Spleen (tissue), 11 donors: ENCODE results near the gene SLAMF6. TPM values are rescaled to one million over a fixed set of nuclear protein-coding genes. Genes with fewer than 3 reads are reported as not detected.

Experiments
- DNase-seq: peaks from one replicate; pipeline ENCODE4 v3.0.0-alpha.2; 2020
- H3K27ac ChIP-seq, 8 donors: fragments of 200-600 bp; sonication (generic) in 7 of 8; 1 replicate in 4 of 8; 2 replicates in 4 of 8; pipeline versions ENCODE4 v1.5.0 to v1.8.0; 2016 to 2021; ENCODE audit warnings: inconsistent platforms in 4 of 8, mild to moderate bottlenecking in 4 of 8, moderate library complexity in 1 of 8
- H3K27me3 ChIP-seq, 7 donors: fragments of 200-600 bp; sonication (generic) in 6 of 7; replicated peaks in 1 of 7; 1 replicate in 4 of 7; 2 replicates in 3 of 7; pipeline versions ENCODE4 v1.5.0 to v1.8.0; 2016 to 2021; ENCODE audit warnings: inconsistent platforms in 3 of 7, mild to moderate bottlenecking in 1 of 7
- H3K36me3 ChIP-seq, 6 donors: fragments of 200-600 bp; sonication (generic) in 5 of 6; 1 replicate in 4 of 6; 2 replicates in 2 of 6; pipeline versions ENCODE4 v1.5.0 to v1.8.0; 2016 to 2021; ENCODE audit warnings: inconsistent platforms in 2 of 6
- H3K4me1 ChIP-seq, 6 donors: fragments of 200-600 bp; sonication (generic) in 5 of 6; 1 replicate in 3 of 6; 2 replicates in 3 of 6; pipeline versions ENCODE4 v1.5.0 to v1.8.0; 2016 to 2021; ENCODE audit warnings: inconsistent platforms in 3 of 6
- H3K4me3 ChIP-seq, 8 donors: fragments of 200-600 bp; sonication (generic) in 7 of 8; 1 replicate in 4 of 8; 2 replicates in 4 of 8; pipeline versions ENCODE4 v1.5.0 to v1.8.0; 2016 to 2021; ENCODE audit warnings: inconsistent platforms in 4 of 8, mild to moderate bottlenecking in 4 of 8, moderate library complexity in 2 of 8
- H3K9me3 ChIP-seq, 8 donors: fragments of 200-600 bp; sonication (generic) in 7 of 8; 1 replicate in 4 of 8; 2 replicates in 4 of 8; pipeline versions ENCODE4 v1.5.0 to v1.8.0; 2016 to 2021; ENCODE audit warnings: inconsistent platforms in 4 of 8
- CTCF ChIP-seq, 11 experiments: fragments of 200-600 bp in 7 of 11; fragments of 450-650 bp in 4 of 11; sonication (generic) in 4 of 11; IDR thresholded peaks in 8 of 11; conservative IDR thresholded peaks in 3 of 11; 1 replicate in 7 of 11; 2 replicates in 4 of 11; pipeline versions ENCODE4 v1.4.0 to v1.8.0; 2016 to 2021; ENCODE audit warnings: antibody characterized with exemption in 11 of 11, inconsistent platforms in 4 of 11, mild to moderate bottlenecking in 1 of 11
- POLR2A ChIP-seq, 3 donors: fragments of 450-650 bp; IDR thresholded peaks; one replicate each; pipeline ENCODE4 v1.5.1; 2017; ENCODE audit warnings: antibody characterized with exemption in 3 of 3, mild to moderate bottlenecking in 1 of 3
- POLR2AphosphoS5 ChIP-seq, 3 donors: sonication (generic); formaldehyde crosslinking; IDR thresholded peaks; one replicate each; pipeline ENCODE4 v1.5.1; 2017; ENCODE audit warnings: antibody characterized with exemption in 3 of 3
- WGBS, 5 donors: extraction: QIAGEN DNeasy Blood & Tissue Kit in 3 of 5; methylation state at CpG; one replicate each; pipeline versions ENCODE4 v1.1.5 to v1.1.7; 2013 to 2018; 5-methylcytosine and 5-hydroxymethylcytosine counted together
- intact Hi-C: fragments of 100-400 bp; cut with DNase I; formaldehyde crosslinking; loops from one replicate; pipeline ENCODE4 v1.15.0; 2023; ENCODE audit warnings: low total_unique reads
- polyA plus RNA-seq, 3 donors: library from polyadenylated mRNA; stranded (reverse); fragments of 200-250 nt; gene quantifications; one replicate each; pipeline ENCODE4 v1.2.1, GENCODE V29; 2013
- total RNA-seq, 7 donors: library from RNA; depleted of rRNA in 3 of 7; stranded (reverse); fragments of >200 nt in 3 of 7; fragmentation: NEBNext Ultra II Directional in 4 of 7; extraction: Animal tissue kit (Norgen Biotek cat#: 25700) in 4 of 7; gene quantifications; one replicate each; pipeline versions ENCODE4 v1.1.0 to v1.2.1, GENCODE V29; 2016 to 2021
- donor health status: healthy with polysubstance abuse.
- donor health status: DM: no; HTN: no; CAD: no; lungs with moderate emphysema.
- donor health status: DM: no; HTN: no; CAD: no.
- donor health status: Bipolar disorder and iron deficiency.
- donor health status: healthy.
- donor health status: DM: no; HTN: no; CAD: no.
- donor health status: DM: yes; HTN: yes; CAD: no.

SLAMF6 gene
- total and polyA plus RNA-seq, 10 donors, result 21.5 to 52.4 (median 36.1) TPM

- Histone ChIP-seq H3K36me3 (peaks cover 0 to 34% (median 0%) of the 10 kb centered on the region in 6 donors), H3K27ac (peak overlapping the region in 6 of 8 donors; percentile 6 to 45 (median 22)), H3K9me3 (no peaks in the 10 kb centered on the region), H3K27me3 (no peaks in the 10 kb centered on the region), H3K4me3 (no peak overlapping the region), H3K4me1 (peaks cover 24 to 98% (median 69%) of the 10 kb centered on the region in 6 donors)
- DNase-seq, result no peak
- intact Hi-C loops, result no loop called here
- 93 to 97% (median 94%) methylated on average over 1 of the region's 1 CpG for WGBS, 5 donors
- peak in 9 of 11 experiments; percentile 11 to 69 (median 51) for TF ChIP-seq CTCF (IDR thresholded peaks at IDR 0.05 in 8 of 11, conservative IDR thresholded peaks at IDR 0.05 in 3 of 11)
- no peak for TF ChIP-seq POLR2AphosphoS5 (IDR thresholded peaks at IDR 0.05)
Observed at GRCh38 chr1:160544647-160545046, 21.6 kb upstream of the SLAMF6 start.

GRCh38 chr1:160542303-160542945, 19.4 kb upstream of the SLAMF6 start:
- Histone ChIP-seq H3K4me1 (peaks cover 22 to 87% (median 56%) of the 10 kb centered on the region in 6 donors), H3K27me3 (no peaks in the 10 kb centered on the region), H3K9me3 (no peaks in the 10 kb centered on the region), H3K4me3 (no peak overlapping the region), H3K36me3 (peaks cover 0 to 16% (median 0%) of the 10 kb centered on the region in 6 donors), H3K27ac (peak overlapping the region in 5 of 8 donors; percentile 18 to 92 (median 82))
- DNase-seq, result no peak
- 0 to 41% (median 1%) methylated on average over 2 of the region's 2 CpGs for WGBS, 5 donors
- no peak for TF ChIP-seq POLR2AphosphoS5 (IDR thresholded peaks at IDR 0.05)
- no peak for TF ChIP-seq CTCF (IDR thresholded peaks at IDR 0.05 in 8 of 11, conservative IDR thresholded peaks at IDR 0.05 in 3 of 11)
- TF ChIP-seq POLR2A (IDR thresholded peaks at IDR 0.05), result no peak
- intact Hi-C loops, result no loop called here

GRCh38 chr1:160541622-160542302, 18.7 kb upstream of the SLAMF6 start:
- no peak for DNase-seq
- Histone ChIP-seq H3K9me3 (peaks cover 0 to 4% (median 0%) of the 10 kb centered on the region in 8 donors), H3K27me3 (no peaks in the 10 kb centered on the region), H3K4me3 (no peak overlapping the region), H3K27ac (peak overlapping the region in 7 of 8 donors; percentile 18 to 92 (median 82)), H3K4me1 (peaks cover 22 to 80% (median 50%) of the 10 kb centered on the region in 6 donors), H3K36me3 (peaks cover 0 to 9% (median 0%) of the 10 kb centered on the region in 6 donors)
- WGBS, 5 donors, result 48 to 67% (median 51%) methylated on average over 1 of the region's 1 CpG
- intact Hi-C loops, result no loop called here
- TF ChIP-seq CTCF (IDR thresholded peaks at IDR 0.05 in 8 of 11, conservative IDR thresholded peaks at IDR 0.05 in 3 of 11) (no peak), POLR2AphosphoS5 (IDR thresholded peaks at IDR 0.05) (no peak), POLR2A (IDR thresholded peaks at IDR 0.05) (no peak)

- TF ChIP-seq POLR2AphosphoS5 (IDR thresholded peaks at IDR 0.05), result no peak
- TF ChIP-seq CTCF (IDR thresholded peaks at IDR 0.05 in 8 of 11, conservative IDR thresholded peaks at IDR 0.05 in 3 of 11), result no peak
- no peak for TF ChIP-seq POLR2A (IDR thresholded peaks at IDR 0.05)
- Histone ChIP-seq H3K27me3 (no peaks in the 10 kb centered on the region), H3K36me3 (no peaks in the 10 kb centered on the region), H3K4me1 (peaks cover 22 to 71% (median 44%) of the 10 kb centered on the region in 6 donors), H3K9me3 (peaks cover 0 to 13% (median 5%) of the 10 kb centered on the region in 8 donors), H3K4me3 (peak overlapping the region in 1 of 8 donors; percentile 12), H3K27ac (peak overlapping the region; percentile 69 to 92 (median 82))
- intact Hi-C loops, result no loop called here
- no peak for DNase-seq
Observed at GRCh38 chr1:160540859-160541233, 17.8 kb upstream of the SLAMF6 start.
